Measurements from ENCODE around the gene KIFC1.

Gene KIFC1

GRCh38 chr6:33440649-33441309, 49.2 kb downstream of the KIFC1 start:
- TF ChIP-seq GATA2 (IDR thresholded peaks at IDR 0.05; ENCODE audit: low read depth, low read length) (no peak), GATA3 (IDR thresholded peaks at IDR 0.05; ENCODE audit: low read depth, low read length) (no peak)

GRCh38 chr6:33441457-33441856, 49.8 kb downstream of the KIFC1 start:
- TF ChIP-seq GATA2 (IDR thresholded peaks at IDR 0.05; ENCODE audit: low read depth, low read length): no peak
- TF ChIP-seq GATA3 (IDR thresholded peaks at IDR 0.05; ENCODE audit: low read depth, low read length): no peak

DNA sequence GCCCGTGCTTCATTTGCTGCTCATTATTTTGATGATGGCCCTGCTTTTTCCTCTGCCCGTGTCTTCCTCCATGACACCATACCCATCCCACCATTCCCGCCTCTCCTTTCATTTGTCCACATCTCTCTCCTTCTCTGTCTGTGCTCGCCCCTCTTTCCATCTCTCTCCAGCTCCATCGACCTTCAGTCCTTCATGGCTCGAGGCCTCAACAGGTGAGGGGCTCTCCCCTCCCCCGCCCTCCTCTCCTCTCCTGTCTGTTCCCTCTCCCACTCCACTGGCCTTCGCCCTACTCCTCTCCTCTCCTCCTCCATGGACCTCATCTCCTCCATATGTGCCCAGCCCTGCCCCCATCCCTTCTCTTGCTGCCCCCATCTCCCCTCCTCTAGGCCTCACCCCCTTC, 50.7 kb downstream of the KIFC1 start:
- no peak for TF ChIP-seq GATA3 (IDR thresholded peaks at IDR 0.05; ENCODE audit: low read depth, low read length)
- TF ChIP-seq GATA2 (IDR thresholded peaks at IDR 0.05; ENCODE audit: low read depth, low read length): no peak

DNA sequence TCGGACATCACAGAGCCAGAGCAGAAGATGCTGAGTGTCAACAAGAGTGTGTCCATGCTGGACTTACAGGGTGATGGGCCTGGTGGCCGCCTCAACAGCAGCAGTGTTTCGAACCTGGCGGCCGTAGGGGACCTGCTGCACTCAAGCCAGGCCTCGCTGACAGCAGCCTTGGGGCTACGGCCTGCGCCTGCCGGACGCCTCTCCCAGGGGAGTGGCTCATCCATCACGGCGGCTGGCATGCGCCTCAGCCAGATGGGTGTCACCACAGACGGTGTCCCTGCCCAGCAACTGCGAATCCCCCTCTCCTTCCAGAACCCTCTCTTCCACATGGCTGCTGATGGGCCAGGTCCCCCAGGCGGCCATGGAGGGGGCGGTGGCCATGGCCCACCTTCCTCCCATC, 51.4 kb downstream of the KIFC1 start:
- TF ChIP-seq GATA2 (IDR thresholded peaks at IDR 0.05; ENCODE audit: low read depth, low read length) (no peak), GATA3 (IDR thresholded peaks at IDR 0.05; ENCODE audit: low read depth, low read length) (no peak)

- TF ChIP-seq GATA3 (IDR thresholded peaks at IDR 0.05; ENCODE audit: low read depth, low read length) (no peak), GATA2 (IDR thresholded peaks at IDR 0.05; ENCODE audit: low read depth, low read length) (no peak)
Measured at GRCh38 chr6:33443619-33444504, 52.2 kb downstream of the KIFC1 start.

DNA sequence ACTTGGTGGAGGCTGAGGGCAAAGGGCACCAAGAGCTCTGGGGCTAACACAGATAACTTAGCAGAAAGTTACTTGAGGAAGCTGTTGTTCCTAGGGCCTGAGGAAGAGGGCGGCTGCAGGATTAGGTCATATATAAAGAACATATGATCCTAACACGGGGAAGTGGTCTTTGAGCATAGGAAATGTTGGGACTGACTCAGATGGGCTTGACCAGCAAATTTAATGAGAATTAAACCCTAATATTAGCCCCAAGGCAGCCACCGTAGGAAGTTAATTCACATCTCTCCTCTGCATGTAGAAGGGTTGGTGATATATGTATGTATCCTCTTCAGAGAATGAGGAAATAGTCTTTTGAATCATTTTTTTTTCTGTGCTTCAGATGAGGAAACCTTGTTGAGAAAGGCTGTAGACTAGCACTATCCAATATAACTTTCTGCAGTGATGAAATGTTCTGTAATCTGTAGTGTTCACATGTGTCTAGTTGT, 53.5 kb downstream of the KIFC1 start:
- TF ChIP-seq GATA2 (IDR thresholded peaks at IDR 0.05; ENCODE audit: low read depth, low read length): no peak
- TF ChIP-seq GATA3 (IDR thresholded peaks at IDR 0.05; ENCODE audit: low read depth, low read length): no peak

DNA sequence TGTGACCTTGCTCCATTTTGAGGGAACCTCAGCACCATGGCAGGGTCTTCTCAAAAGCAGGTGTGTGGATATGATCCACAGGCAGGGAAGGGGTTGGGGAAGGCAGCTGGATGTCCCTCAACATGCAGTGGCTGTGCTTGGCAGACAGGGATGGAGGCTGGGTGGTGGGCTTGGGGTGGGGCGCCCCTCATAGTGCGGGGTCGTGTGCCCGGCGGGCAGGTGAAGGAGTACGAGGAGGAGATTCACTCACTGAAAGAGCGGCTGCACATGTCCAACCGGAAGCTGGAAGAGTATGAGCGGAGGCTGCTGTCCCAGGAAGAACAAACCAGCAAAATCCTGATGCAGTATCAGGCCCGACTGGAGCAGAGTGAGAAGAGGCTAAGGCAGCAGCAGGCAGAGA, 54.7 kb downstream of the KIFC1 start:
- TF ChIP-seq GATA2 (IDR thresholded peaks at IDR 0.05; ENCODE audit: low read depth, low read length) (no peak), GATA3 (IDR thresholded peaks at IDR 0.05; ENCODE audit: low read depth, low read length) (no peak)

DNA sequence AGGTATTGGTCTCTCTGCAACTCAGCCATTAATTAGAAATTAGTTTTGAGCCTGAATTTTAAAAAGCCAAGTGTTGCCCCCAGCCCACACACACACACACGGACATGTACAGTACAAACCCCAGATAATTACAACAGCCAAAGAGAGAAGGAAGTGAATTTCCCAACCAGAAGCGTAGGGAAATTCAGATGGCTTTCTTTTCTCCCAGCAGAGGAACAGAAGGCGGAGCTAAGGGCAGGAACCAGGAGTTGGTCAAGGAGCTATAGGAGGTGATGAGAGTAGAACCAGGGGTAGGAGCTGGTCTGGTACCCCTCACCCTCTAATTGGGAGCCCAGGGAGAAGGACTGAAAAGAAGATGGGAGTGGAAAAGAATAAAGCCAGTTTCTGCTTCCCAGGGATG, 58.8 kb downstream of the KIFC1 start:
- TF ChIP-seq GATA2 (IDR thresholded peaks at IDR 0.05; ENCODE audit: low read depth, low read length) (no peak), GATA3 (IDR thresholded peaks at IDR 0.05; ENCODE audit: low read depth, low read length) (no peak)

DNA sequence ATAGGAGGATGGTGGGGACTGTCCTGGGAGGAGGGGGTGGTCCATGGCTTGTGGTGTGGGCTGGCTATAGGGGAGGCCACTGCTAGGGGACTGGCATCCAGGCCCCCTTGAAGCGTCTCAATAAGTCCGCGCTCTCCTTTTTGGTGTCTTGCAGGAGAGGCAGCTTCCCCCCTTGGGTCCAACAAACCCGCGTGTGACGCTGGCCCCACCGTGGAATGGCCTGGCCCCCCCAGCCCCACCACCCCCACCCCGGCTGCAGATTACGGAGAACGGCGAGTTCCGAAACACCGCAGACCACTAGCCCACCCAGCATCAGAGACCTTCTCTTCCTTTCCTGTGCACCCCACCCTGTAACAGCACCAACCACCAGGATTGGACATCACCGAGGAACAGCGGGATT, 60.0 kb downstream of the KIFC1 start:
- TF ChIP-seq GATA2 (IDR thresholded peaks at IDR 0.05; ENCODE audit: low read depth, low read length) (no peak), GATA3 (IDR thresholded peaks at IDR 0.05; ENCODE audit: low read depth, low read length) (no peak)

DNA sequence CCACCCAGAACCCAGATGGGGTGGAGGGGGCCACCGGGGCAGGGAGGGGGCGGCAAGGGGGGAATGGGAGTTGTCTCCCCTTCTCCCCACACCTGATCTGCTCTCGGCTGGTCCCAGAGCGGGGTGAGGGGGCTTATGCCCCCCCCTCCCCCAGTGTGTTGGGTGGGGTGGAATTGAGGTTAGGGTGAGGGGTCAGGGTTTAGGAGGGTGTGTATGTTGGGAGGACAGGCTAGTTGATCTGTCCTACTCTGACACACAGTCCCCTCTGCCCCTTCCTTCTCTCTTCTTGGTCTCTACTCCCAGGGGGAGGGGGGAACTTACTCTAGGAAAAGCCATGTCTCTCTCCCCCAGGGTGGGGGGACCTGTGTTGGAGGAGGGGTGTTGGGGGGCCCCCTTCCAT, 60.9 kb downstream of the KIFC1 start:
- TF ChIP-seq GATA2 (IDR thresholded peaks at IDR 0.05; ENCODE audit: low read depth, low read length) (no peak), GATA3 (IDR thresholded peaks at IDR 0.05; ENCODE audit: low read depth, low read length) (no peak)

GRCh38 chr6:33453393-33454008, 61.9 kb downstream of the KIFC1 start:
- no peak for TF ChIP-seq GATA3 (IDR thresholded peaks at IDR 0.05; ENCODE audit: low read depth, low read length)
- TF ChIP-seq GATA2 (IDR thresholded peaks at IDR 0.05; ENCODE audit: low read depth, low read length): no peak

DNA sequence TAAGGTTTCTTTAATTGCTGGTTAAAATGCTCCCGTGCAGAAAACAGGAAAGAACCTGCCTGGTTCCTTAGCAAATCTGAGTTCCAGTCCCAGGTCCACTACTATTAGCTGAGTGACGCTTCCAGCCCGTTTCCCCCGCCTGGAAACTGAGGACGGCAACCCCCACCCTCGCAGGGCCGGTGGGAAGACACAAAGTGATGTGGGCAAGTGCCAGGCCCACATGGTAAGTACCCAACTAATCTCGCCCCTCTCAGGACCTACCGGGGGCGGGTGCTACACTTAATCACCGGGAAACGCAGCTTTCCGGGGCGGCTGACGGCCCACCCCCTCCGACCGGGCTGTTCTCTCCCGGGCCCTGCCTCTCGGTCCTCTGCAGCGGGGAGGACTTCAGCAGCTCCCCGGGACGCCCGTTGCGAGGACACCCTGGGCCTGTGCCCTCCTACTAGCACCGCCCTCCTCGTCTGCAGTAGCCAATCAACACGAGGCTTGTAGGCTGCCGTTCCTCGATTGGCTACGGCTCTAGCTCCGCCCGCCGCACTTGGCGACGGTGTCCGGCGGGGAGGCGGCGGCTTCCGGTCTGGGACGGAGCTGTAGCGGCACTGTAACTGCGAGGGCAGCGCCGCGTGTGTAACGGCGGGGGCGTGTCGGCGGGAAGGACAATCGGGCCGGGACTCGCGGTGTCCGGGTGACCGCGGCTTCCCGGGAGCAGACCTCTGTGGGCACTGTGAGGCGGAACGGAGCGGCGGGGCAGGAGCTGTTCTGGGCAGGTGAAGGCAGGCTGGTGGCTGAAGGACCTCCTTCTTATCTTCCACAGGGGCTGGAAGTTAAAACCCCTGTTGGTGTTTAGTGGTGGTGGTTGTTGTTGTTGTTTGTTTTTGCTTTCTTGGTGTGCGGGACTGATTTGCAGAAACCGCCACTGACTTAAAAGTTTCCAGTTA, 62.7 kb downstream of the KIFC1 start, which contains the start of gene ZBTB9:
Gene ZBTB9 (plus strand): TSS at position 568 of the 938 bp plus-strand sequence. CDS start 525 bp downstream, outside the sequence.
- TF ChIP-seq GATA2 (IDR thresholded peaks at IDR 0.05; ENCODE audit: low read depth, low read length): 0 out of 2 replicates have a peak, but pooled peaks have one; percentile 7
- TF ChIP-seq GATA3 (IDR thresholded peaks at IDR 0.05; ENCODE audit: low read depth, low read length): no peak

DNA sequence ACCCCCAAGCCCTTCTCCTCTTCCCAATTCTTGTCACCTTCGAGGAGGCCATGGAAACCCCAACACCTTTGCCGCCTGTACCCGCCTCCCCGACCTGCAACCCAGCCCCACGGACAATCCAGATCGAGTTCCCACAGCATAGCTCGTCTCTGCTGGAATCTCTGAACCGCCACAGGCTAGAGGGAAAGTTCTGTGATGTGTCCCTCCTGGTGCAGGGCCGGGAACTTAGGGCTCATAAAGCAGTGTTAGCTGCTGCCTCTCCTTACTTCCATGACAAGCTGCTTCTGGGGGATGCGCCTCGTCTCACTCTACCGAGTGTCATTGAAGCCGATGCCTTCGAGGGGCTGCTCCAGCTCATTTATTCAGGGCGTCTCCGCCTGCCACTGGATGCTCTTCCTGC, 63.4 kb downstream of the KIFC1 start:
- TF ChIP-seq GATA2 (IDR thresholded peaks at IDR 0.05; ENCODE audit: low read depth, low read length) (no peak), GATA3 (IDR thresholded peaks at IDR 0.05; ENCODE audit: low read depth, low read length) (no peak)

Data from SH-SY5Y (cell line).